ENCODE data around the gene ARL6IP6. TPM values are rescaled to one million over a fixed set of nuclear protein-coding genes. Genes with fewer than 3 reads are reported as not detected.

Gene ARL6IP6
- total and polyA plus RNA-seq, 10 of the 15 experiments (the other 5 are each of a cell fraction or from before 2014, with no cell fraction given) = 15.8 to 87.3 (median 28.4) TPM

GRCh38 chr2:152694161-152694661, 24.2 kb upstream of the ARL6IP6 start:
- no TSS peak for BruUV-seq (replicated peaks)
- TF ChIP-seq ZBTB33 (IDR thresholded peaks at IDR 0.05) (no peak), SUPT20H (IDR thresholded peaks at IDR 0.05; ENCODE audit: borderline replicate concordance, control insufficient read depth, low read depth, low read length) (no peak), CEBPB (IDR thresholded peaks at IDR 0.05; ENCODE audit: borderline replicate concordance in 1 of 2, low read depth in 2 of 2, low read length in 2 of 2) (no peak), ZNF24 (IDR thresholded peaks at IDR 0.05) (0 out of 2 replicates have a peak, but pooled peaks have one; percentile 9), PRDM15 (CRISPR knock-in tag; IDR thresholded peaks at IDR 0.05) (no peak)
- TF ChIP-seq, protein P1, sequence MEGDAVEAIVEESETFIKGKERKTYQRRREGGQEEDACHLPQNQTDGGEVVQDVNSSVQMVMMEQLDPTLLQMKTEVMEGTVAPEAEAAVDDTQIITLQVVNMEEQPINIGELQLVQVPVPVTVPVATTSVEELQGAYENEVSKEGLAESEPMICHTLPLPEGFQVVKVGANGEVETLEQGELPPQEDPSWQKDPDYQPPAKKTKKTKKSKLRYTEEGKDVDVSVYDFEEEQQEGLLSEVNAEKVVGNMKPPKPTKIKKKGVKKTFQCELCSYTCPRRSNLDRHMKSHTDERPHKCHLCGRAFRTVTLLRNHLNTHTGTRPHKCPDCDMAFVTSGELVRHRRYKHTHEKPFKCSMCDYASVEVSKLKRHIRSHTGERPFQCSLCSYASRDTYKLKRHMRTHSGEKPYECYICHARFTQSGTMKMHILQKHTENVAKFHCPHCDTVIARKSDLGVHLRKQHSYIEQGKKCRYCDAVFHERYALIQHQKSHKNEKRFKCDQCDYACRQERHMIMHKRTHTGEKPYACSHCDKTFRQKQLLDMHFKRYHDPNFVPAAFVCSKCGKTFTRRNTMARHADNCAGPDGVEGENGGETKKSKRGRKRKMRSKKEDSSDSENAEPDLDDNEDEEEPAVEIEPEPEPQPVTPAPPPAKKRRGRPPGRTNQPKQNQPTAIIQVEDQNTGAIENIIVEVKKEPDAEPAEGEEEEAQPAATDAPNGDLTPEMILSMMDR (IDR thresholded peaks at IDR 0.05 in 2 of 3, conservative IDR thresholded peaks at IDR 0.05 in 1 of 3; ENCODE audit: control insufficient read depth in 2 of 3, extremely low read depth in 1 of 3, insufficient read depth in 1 of 3, low read depth in 3 of 3, low read length in 3 of 3) = no peak
- TF ChIP-seq, protein P2, sequence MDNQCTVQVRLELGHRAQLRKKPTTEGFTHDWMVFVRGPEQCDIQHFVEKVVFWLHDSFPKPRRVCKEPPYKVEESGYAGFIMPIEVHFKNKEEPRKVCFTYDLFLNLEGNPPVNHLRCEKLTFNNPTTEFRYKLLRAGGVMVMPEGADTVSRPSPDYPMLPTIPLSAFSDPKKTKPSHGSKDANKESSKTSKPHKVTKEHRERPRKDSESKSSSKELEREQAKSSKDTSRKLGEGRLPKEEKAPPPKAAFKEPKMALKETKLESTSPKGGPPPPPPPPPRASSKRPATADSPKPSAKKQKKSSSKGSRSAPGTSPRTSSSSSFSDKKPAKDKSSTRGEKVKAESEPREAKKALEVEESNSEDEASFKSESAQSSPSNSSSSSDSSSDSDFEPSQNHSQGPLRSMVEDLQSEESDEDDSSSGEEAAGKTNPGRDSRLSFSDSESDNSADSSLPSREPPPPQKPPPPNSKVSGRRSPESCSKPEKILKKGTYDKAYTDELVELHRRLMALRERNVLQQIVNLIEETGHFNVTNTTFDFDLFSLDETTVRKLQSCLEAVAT (IDR thresholded peaks at IDR 0.05) = 0 out of 2 replicates have a peak, but pooled peaks have one; percentile 39

More at GRCh38 chr2:152694161-152694661, 24.2 kb upstream of the ARL6IP6 start:
- in situ Hi-C loops (cut with MboI) = no loop called here
- Histone ChIP-seq H3K4me1 (ENCODE audit: control insufficient read depth, insufficient read depth, low read length) (peaks cover 17% of the 10 kb centered on the region; the same call in 1 of the 2 replicates), H3K27ac (ENCODE audit: control insufficient read depth, insufficient read depth) (no peak overlapping the region; the same call in 1 of the 2 replicates), H3K9ac (ENCODE audit: control insufficient read depth, insufficient read depth, low read length) (no peak overlapping the region), H3K4me2 (ENCODE audit: control insufficient read depth, insufficient read depth) (peak overlapping the region; percentile 67), H3K9me3 (replicated peaks; ENCODE audit: control insufficient read depth, insufficient read depth, low read length) (no peaks in the 10 kb centered on the region; the same call in 2 of the 3 replicates), H4K20me1 (ENCODE audit: control insufficient read depth, insufficient read depth) (no peaks in the 10 kb centered on the region), H3K4me3 (0 out of 2 replicates have a peak overlapping the region, but pooled peaks have one; percentile 6), H2AFZ (ENCODE audit: control insufficient read depth, low read depth, low read length) (no peak overlapping the region), H3K79me2 (ENCODE audit: control insufficient read depth, insufficient read depth, low read length) (peaks cover 48% of the 10 kb centered on the region), H3K36me3 (ENCODE audit: control insufficient read depth in 2 of 2, insufficient read depth in 2 of 2, low read length in 1 of 2) (peaks cover 2 to 7% of the 10 kb centered on the region in 2 experiments; a peak in 3 of 4 replicates), H3K27me3 (replicated peaks in 1 of 2; ENCODE audit: control insufficient read depth in 2 of 2, insufficient read depth in 2 of 2, low read length in 1 of 2) (no peaks in the 10 kb centered on the region)
- ATAC-seq (peak; percentile 72), DNase-seq (ENCODE audit: low read depth, low spot score) (no peak), FAIRE-seq (no peak)
- 11% methylated on average over 8 of the region's 8 CpGs for WGBS (ENCODE audit: insufficient coverage, insufficient replicate concordance, low lambda C conversion rate, missing lambda C conversion rate)
- ChIA-PET CTCF (interaction anchor here (0.9 to 5.0 kb wide), 6 partner anchors 9 to 60 kb away, joined by 3 to 31 read pairs (median 3); partner anchors contain the start of gene PRPF40A), RAD21 (ENCODE audit: unreplicated experiment) (interaction anchor here (0.7 kb wide), 1 partner anchor 49 kb away, joined by 3 read pairs; no protein-coding TSS in a partner anchor), SMC1A (ENCODE audit: uncharacterized antibody, unreplicated experiment) (interaction anchor here (0.7 to 1.8 kb wide), 3 partner anchors 14 to 31 kb away, joined by 3 to 6 read pairs (median 3); no protein-coding TSS in a partner anchor), POLR2A (interaction anchor here (4.4 kb wide), 1 partner anchor 22 kb away, joined by 20 read pairs; the partner anchor contains the start of gene PRPF40A)
- intact Hi-C loops (cut with micrococcal nuclease; ENCODE audit: unreplicated experiment) = no loop called here
